Measurements from ENCODE around the gene SLC1A3.

SLC1A3 gene

GRCh38 chr5:36691226-36691625 lies 84.8 kb downstream of the SLC1A3 start:
- no peak overlapping the region for H3K4me3 ChIP-seq (ENCODE audit: low read length)
- DNase-seq (ENCODE audit: low read depth) = no peak
- TF ChIP-seq, protein P1, sequence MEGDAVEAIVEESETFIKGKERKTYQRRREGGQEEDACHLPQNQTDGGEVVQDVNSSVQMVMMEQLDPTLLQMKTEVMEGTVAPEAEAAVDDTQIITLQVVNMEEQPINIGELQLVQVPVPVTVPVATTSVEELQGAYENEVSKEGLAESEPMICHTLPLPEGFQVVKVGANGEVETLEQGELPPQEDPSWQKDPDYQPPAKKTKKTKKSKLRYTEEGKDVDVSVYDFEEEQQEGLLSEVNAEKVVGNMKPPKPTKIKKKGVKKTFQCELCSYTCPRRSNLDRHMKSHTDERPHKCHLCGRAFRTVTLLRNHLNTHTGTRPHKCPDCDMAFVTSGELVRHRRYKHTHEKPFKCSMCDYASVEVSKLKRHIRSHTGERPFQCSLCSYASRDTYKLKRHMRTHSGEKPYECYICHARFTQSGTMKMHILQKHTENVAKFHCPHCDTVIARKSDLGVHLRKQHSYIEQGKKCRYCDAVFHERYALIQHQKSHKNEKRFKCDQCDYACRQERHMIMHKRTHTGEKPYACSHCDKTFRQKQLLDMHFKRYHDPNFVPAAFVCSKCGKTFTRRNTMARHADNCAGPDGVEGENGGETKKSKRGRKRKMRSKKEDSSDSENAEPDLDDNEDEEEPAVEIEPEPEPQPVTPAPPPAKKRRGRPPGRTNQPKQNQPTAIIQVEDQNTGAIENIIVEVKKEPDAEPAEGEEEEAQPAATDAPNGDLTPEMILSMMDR (conservative IDR thresholded peaks at IDR 0.05; ENCODE audit: low read depth, low read length) = no peak

GRCh38 chr5:36691696-36692371 lies 85.4 kb downstream of the SLC1A3 start:
- no peak overlapping the region for H3K4me3 ChIP-seq (ENCODE audit: low read length)
- DNase-seq (ENCODE audit: low read depth) = no peak
- TF ChIP-seq, protein P1 (conservative IDR thresholded peaks at IDR 0.05; ENCODE audit: low read depth, low read length) = no peak

- TF ChIP-seq, protein P1 (conservative IDR thresholded peaks at IDR 0.05; ENCODE audit: low read depth, low read length) = peak; percentile 82
- no peak for DNase-seq (ENCODE audit: low read depth)
- peak overlapping the region; percentile 43 for H3K4me3 ChIP-seq (ENCODE audit: low read length)
These were observed 86.7 kb downstream of the SLC1A3 start for GRCh38 chr5:36692791-36693763.

- H3K4me3 ChIP-seq (ENCODE audit: low read length) = no peak overlapping the region
- no peak for DNase-seq (ENCODE audit: low read depth)
- TF ChIP-seq, protein P1 (conservative IDR thresholded peaks at IDR 0.05; ENCODE audit: low read depth, low read length) = no peak
These were observed 87.9 kb downstream of the SLC1A3 start for GRCh38 chr5:36694351-36694750.

- H3K4me3 ChIP-seq (ENCODE audit: low read length) = no peak overlapping the region
- peak; percentile 22 for DNase-seq (ENCODE audit: low read depth)
- TF ChIP-seq, protein P1 (conservative IDR thresholded peaks at IDR 0.05; ENCODE audit: low read depth, low read length) = peak; percentile 87
These were observed 89.8 kb downstream of the SLC1A3 start for GRCh38 chr5:36696059-36696673.

GRCh38 chr5:36698031-36698430 lies 91.6 kb downstream of the SLC1A3 start:
- no peak for DNase-seq (ENCODE audit: low read depth)
- TF ChIP-seq, protein P1 (conservative IDR thresholded peaks at IDR 0.05; ENCODE audit: low read depth, low read length) = no peak
- no peak overlapping the region for H3K4me3 ChIP-seq (ENCODE audit: low read length)
